IPS-20b (cell line): ENCODE measurements around the gene VPS26B.
A peak's percentile ranks its signal among the peaks of the same experiment; 100 is the strongest.

Experiments
- H3K27ac ChIP-seq: one replicate; pipeline ENCODE4 v1.5.1; 2013; ENCODE audit warnings: low read length
- H3K27me3 ChIP-seq: 2 replicates; pipeline ENCODE4 v1.6.1; 2013; ENCODE audit warnings: mild to moderate bottlenecking, low read length, inconsistent platforms; ENCODE audit not compliant: insufficient read depth
- H3K36me3 ChIP-seq: 2 replicates; pipeline ENCODE4 v1.6.1; 2013; ENCODE audit warnings: low read depth, mild to moderate bottlenecking, inconsistent platforms, low read length, moderate library complexity; ENCODE audit not compliant: insufficient read depth
- H3K4me1 ChIP-seq: 2 replicates; pipeline ENCODE4 v1.6.1; 2013; ENCODE audit warnings: mild to moderate bottlenecking, control low read depth, inconsistent platforms, low read length, moderate library complexity; ENCODE audit not compliant: insufficient read depth
- H3K4me3 ChIP-seq: 2 replicates; pipeline ENCODE4 v1.5.1; 2013; ENCODE audit warnings: mild to moderate bottlenecking, low read length, inconsistent platforms
- H3K9ac ChIP-seq: 2 replicates; pipeline ENCODE4 v1.6.1; 2013; ENCODE audit warnings: low read depth, mild to moderate bottlenecking, inconsistent platforms, low read length, moderate library complexity
- H3K9me3 ChIP-seq: 2 replicates; pipeline ENCODE4 v1.6.1; 2013; ENCODE audit warnings: mild to moderate bottlenecking, low read depth, low read length, inconsistent platforms; ENCODE audit not compliant: insufficient read depth

Gene VPS26B

DNA sequence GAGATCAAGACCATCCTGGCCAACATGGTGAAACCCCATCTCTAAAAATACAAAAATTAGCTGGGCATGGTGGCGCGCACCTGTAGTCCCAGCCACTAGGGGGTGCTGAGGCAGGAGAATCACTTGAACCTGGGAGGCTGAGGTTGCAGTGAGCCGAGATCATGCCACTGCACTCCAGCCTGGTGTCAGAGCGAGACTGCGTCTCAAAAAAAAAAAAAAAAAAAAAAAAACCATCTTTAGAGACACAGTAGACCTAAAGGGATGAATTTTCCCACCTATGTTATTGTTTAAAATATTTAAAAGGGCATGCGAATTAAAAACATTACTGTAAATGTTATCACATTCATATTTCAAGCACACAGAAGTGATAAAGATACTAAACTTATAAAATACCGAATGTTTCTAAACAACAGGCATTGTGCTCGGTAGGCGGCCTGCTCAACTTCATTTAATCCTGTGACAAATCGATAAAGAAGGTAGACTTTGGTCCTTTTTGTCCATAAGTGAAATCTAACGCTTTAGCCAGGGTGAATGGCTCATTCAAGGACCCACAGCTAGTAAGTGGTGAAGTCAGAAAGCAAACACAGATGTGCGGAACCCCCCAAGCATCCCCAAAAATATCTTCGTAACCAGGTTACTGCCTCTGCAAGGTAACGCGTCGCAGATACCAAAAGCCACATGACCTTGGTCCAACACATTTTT is 16.8 kb upstream of the VPS26B start:
- H3K36me3 ChIP-seq, result peaks cover 87% of the 10 kb centered on the region
- no peak overlapping the region for H3K27ac ChIP-seq
- H3K4me3 ChIP-seq, result no peak overlapping the region
- no peaks in the 10 kb centered on the region for H3K27me3 ChIP-seq
- no peaks in the 10 kb centered on the region for H3K4me1 ChIP-seq
- no peaks in the 10 kb centered on the region for H3K9me3 ChIP-seq
- no peak overlapping the region for H3K9ac ChIP-seq

DNA sequence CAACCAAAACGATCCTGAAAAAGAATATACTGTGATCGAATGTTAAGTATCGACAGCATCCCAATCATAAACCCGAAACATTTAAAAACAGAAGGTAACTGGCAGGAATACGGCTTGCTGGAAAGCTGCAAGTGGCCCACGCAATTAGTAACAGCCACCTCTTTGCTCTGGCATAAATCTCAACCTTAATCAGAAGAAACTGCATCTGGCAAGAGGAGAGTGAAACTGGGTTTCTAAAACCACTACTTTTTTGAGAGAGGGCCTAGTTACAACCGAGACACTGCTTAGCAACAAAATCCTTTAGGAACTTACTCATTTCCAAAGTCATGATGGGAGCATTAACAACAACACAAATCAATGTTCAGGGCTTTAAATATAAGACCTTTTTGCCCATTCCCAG is 8.6 kb upstream of the VPS26B start:
- no peaks in the 10 kb centered on the region for H3K27me3 ChIP-seq
- no peak overlapping the region for H3K4me3 ChIP-seq
- no peak overlapping the region for H3K27ac ChIP-seq
- no peaks in the 10 kb centered on the region for H3K9me3 ChIP-seq
- no peak overlapping the region for H3K9ac ChIP-seq
- H3K36me3 ChIP-seq, result peaks cover 87% of the 10 kb centered on the region
- no peaks in the 10 kb centered on the region for H3K4me1 ChIP-seq

DNA sequence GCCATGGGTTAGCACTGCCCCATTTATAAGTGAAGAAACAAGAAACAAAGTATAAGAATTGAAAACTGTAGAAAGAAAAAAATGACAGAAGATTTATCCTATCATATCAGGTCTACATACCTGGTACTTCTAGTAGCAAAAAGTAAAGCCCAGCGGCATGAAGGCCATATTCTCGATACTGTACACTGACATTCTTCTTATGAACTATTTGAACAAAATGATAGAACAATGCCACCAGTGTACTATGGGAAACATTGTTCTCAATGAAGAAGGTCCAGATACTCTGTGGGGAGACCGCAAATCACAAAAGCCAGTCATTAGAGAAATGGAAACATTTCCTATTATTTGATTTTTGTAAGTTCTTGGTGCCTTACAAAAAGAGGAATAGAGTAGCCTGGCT is 7.7 kb upstream of the VPS26B start:
- H3K27ac ChIP-seq, result no peak overlapping the region
- no peaks in the 10 kb centered on the region for H3K9me3 ChIP-seq
- no peak overlapping the region for H3K4me3 ChIP-seq
- no peaks in the 10 kb centered on the region for H3K27me3 ChIP-seq
- H3K36me3 ChIP-seq, result peaks cover 82% of the 10 kb centered on the region
- no peak overlapping the region for H3K9ac ChIP-seq
- no peaks in the 10 kb centered on the region for H3K4me1 ChIP-seq

DNA sequence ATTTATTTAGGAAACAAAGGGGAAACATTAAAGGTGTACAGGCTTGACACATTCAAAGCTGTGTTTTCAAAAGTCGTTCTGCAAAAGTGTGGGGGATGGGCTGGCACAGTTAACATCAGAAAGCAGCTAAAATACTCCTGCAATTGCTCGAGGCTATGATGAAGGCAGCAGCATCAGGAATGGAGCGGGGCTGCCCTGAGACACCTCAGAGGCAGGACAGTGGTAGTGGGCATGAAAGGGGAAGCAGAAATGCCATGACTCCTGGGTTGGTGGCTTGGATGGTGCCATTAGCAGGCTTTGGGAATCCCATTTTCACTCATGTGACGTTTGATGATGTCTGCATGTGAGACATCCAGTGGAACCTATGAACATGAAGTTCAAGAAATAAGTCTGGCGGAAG is 1.4 kb upstream of the VPS26B start:
- H3K27me3 ChIP-seq, result peaks cover 19% of the 10 kb centered on the region
- H3K4me1 ChIP-seq, result peaks cover 7% of the 10 kb centered on the region; the same call in 1 of the 2 replicates
- no peak overlapping the region for H3K27ac ChIP-seq
- H3K9me3 ChIP-seq, result no peaks in the 10 kb centered on the region
- H3K4me3 ChIP-seq, result peak overlapping the region; percentile 99
- peaks cover 28% of the 10 kb centered on the region for H3K36me3 ChIP-seq
- H3K9ac ChIP-seq, result peak overlapping the region; percentile 82; the same call in 1 of the 2 replicates

DNA sequence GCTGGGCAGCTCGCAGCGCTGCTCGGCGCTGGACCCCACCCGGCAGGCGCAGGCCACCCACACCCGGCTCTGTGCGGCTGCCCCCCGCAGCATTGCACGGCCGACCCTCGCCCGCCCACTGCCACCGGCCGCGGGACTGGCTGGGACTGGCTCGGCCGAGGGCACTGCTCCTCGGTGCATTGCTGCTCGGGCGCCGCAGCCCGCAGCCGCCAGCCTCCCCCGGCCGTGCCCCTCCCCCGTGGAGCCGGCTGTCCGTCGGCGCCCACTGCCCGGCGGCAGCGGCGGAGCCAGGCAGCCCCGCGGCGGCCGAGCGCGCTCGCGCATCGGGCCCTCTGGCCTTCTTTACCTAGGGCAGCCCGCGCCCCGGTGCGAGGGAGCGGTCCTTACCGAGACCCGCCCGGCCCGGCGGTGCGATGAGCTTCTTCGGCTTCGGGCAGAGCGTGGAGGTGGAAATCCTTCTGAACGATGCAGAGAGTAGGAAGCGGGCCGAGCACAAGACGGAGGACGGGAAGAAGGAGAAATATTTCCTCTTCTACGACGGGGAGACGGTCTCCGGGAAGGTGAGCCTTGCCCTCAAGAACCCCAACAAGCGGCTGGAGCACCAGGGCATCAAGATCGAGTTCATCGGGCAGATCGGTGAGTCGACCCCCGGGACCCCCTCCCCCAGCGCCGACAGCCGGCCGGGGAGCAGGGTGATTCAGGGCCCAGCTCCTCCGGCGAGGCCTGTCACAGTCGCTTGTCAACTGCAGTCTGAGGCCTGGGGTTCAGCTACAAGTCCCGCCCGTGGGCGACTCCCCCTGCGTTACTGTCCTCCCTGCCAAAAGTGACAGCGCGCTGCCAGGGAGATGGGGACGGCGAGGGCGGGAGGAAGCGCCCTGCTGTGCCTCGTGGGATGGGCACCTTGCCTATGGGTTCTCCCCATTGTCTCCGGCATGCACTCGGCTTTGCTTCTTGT is 516 bp downstream of the VPS26B start:
- Histone ChIP-seq H3K4me3 (peak overlapping the region; percentile 99), H3K9me3 (no peaks in the 10 kb centered on the region), H3K36me3 (peaks cover 9% of the 10 kb centered on the region), H3K4me1 (peaks cover 7% of the 10 kb centered on the region; the same call in 1 of the 2 replicates), H3K9ac (peak overlapping the region; percentile 73; the same call in 1 of the 2 replicates), H3K27ac (no peak overlapping the region), H3K27me3 (peaks cover 19% of the 10 kb centered on the region)

DNA sequence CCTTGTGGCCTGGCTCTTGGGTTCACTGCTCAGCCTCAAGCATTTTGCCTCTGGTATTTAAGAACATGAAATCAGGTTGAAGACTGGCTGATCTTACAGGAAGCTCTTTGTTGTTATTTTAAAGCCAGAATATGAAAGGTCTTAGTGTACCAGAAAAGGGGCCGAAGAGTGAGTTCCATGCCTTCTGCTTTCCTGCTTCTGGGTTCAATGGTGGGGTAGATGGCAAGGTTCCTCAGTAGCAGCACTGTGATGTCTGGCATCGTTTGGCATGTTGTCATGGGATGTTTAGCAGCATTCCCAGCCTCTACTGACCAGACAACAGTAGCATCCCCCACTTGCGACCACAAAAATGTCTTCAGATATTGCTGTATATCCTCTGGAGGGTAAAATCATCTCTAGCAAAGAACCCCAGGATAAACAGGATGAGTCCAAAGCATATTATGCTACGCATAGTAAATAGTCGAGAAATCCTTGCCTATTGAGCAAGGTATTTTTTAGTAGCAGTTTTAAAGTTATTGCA is 2.4 kb downstream of the VPS26B start:
- Histone ChIP-seq H3K27ac (no peak overlapping the region), H3K27me3 (peaks cover 19% of the 10 kb centered on the region), H3K9ac (no peak overlapping the region), H3K4me3 (no peak overlapping the region), H3K9me3 (no peaks in the 10 kb centered on the region), H3K36me3 (no peaks in the 10 kb centered on the region), H3K4me1 (peaks cover 7% of the 10 kb centered on the region; the same call in 1 of the 2 replicates)

DNA sequence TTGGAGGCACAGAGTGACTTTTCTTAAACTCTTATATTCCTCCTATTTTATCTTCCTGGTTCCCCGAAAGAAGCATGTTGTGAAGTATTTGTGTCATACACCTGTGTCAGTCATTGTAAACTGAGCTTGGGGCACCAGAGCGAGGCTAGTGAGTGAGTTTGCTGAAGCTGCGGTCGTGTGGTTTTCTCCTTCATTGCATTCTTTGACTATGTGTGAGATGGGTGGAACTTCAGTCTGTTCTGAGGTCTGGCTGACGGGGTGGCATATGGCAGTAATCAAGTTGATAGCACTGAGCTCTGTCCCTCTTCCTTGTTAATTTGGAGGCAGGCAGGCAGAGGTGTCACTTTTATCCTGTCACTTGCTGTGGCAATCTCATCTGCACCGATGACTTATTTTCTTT is 4.2 kb downstream of the VPS26B start:
- no peaks in the 10 kb centered on the region for H3K9me3 ChIP-seq
- H3K27ac ChIP-seq, result no peak overlapping the region
- H3K4me1 ChIP-seq, result 0 out of 2 replicates have a peak, but pooled peaks cover 3% of the 10 kb centered on the region
- no peak overlapping the region for H3K4me3 ChIP-seq
- peaks cover 19% of the 10 kb centered on the region for H3K27me3 ChIP-seq
- no peak overlapping the region for H3K9ac ChIP-seq
- no peaks in the 10 kb centered on the region for H3K36me3 ChIP-seq

DNA sequence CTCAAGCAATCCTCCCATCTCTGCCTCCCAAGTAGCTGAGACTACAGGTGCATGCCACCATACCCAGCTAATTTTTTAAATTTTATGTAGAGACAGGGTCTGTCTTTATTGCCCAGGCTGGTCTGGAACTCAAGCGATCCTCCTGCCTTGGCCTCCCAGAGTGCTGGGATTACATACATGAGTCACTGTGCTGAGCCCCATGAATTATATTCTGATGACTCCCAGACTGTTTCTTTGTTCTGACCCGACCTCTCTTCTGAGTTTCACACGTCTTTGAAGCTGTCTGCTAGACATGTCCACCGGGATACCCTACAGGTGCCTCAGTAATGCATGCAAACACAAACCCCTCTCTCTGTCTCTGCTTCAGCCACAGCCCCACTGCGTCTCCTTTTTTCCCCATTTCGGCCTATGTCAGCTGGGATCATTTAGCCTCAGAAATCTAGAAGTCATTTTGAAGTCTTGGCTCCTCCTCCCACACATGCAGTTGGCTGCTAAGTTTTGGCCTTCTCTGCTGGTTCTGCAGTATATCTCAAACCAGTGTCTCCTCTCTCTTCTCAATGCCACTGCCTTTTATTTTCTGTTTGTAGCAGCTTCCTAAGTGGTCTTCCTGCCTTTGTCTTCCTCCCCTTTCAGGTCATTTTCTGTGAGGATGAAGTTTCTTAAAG is 4.8 kb downstream of the VPS26B start:
- Histone ChIP-seq H3K36me3 (no peaks in the 10 kb centered on the region), H3K9ac (no peak overlapping the region), H3K4me1 (0 out of 2 replicates have a peak, but pooled peaks cover 3% of the 10 kb centered on the region), H3K4me3 (no peak overlapping the region), H3K27ac (no peak overlapping the region), H3K9me3 (no peaks in the 10 kb centered on the region), H3K27me3 (peaks cover 19% of the 10 kb centered on the region)

DNA sequence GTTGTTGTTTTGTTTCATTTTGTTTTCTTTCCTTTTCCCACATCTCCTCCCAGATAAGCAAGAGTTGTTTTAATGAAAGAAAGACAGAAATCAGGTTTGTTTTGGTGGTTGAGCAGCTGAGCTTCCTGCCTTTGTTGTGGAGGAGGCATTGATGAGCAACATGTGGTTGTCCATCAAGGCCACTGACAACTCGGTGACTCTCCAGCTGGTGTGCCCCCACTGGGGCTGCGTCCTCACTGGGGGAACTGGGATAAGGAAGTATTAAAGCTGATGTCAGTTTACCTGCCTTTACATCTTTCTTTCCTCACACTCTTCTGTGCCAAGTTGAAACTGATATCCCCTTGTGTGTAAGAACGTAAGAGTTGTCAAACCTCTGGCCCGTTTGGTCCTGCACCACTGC is 5.9 kb downstream of the VPS26B start:
- Histone ChIP-seq H3K27ac (no peak overlapping the region), H3K9me3 (no peaks in the 10 kb centered on the region), H3K36me3 (no peaks in the 10 kb centered on the region), H3K27me3 (peaks cover 15% of the 10 kb centered on the region), H3K4me3 (no peak overlapping the region), H3K9ac (no peak overlapping the region), H3K4me1 (0 out of 2 replicates have a peak, but pooled peaks cover 3% of the 10 kb centered on the region)

DNA sequence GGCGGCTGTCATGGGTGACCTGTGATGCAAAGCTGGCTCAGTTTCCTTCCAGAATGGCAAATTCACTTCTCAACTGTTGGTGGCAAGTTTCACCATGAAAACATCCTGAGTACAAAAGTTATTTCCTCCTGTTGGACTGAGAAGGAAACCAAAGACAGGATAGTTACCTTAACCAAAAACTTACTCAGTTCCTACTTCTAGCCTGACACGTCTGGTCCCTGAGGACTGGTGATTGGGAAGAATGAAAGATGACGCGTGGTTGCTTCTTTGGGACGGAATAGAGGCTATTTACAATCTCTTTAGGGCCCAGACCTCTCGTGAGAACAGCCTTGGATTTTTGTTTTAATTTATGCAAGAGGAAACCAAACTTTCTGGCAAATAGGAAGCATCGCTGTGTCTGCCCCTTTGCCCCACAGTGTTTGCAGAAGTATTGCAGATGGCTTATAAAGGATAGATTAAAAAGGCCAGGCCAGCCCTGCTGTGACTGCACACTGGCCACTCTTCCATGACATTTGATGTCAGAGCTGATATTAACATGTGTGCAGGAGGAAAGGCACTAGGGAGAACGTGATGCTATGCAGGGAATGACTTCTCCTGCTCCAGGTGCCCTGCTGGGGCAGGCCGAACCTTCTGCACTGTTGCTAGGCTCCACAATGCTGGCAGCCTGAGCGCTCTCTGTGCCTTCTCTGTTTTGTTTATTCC is 7.6 kb downstream of the VPS26B start:
- Histone ChIP-seq H3K9ac (no peak overlapping the region), H3K9me3 (no peaks in the 10 kb centered on the region), H3K36me3 (no peaks in the 10 kb centered on the region), H3K4me3 (no peak overlapping the region), H3K4me1 (no peaks in the 10 kb centered on the region), H3K27me3 (no peaks in the 10 kb centered on the region), H3K27ac (no peak overlapping the region)

DNA sequence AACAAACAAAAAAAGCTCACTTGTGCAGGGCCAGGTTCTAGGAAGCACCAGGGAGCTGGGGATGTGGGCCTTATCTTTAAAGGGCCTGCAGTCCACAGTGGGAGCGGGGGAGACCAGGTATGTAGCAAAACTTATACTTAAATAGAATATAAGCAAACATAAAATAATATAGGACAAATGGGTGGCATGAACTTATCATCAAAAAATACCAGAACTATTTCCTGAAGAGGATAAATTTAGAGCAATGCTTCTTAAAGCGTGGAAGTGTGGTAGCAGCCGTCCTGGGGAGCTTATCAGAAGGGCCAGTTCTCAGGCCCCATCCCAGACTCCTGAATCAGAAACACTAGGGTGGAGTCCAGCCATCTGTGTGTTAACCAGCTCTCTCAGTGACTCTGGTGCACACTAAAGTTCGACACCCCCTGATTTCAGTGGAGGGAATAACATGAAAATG is 9.3 kb downstream of the VPS26B start:
- no peaks in the 10 kb centered on the region for H3K4me1 ChIP-seq
- no peaks in the 10 kb centered on the region for H3K9me3 ChIP-seq
- H3K4me3 ChIP-seq, result no peak overlapping the region
- no peak overlapping the region for H3K9ac ChIP-seq
- H3K27ac ChIP-seq, result no peak overlapping the region
- no peaks in the 10 kb centered on the region for H3K27me3 ChIP-seq
- no peaks in the 10 kb centered on the region for H3K36me3 ChIP-seq
